Activated naive CD8-positive, alpha-beta T cell treated with anti-CD3 and anti-CD28 coated beads, Interleukin-2, amount 50 U/mL, for 16 hours (primary cell): Measurements from ENCODE around the gene ALX1.
"Not testable (repeated sequence)": the region's sequence is repeated elsewhere in the genome, so short reads cannot be mapped to it uniquely, and the experiment has no call there.

Experiments used
- DNase-seq: peaks from one replicate; pipeline ENCODE4 v3.0.0-alpha.2; 2020; ENCODE audit warnings: low read depth, low spot score

The ALX1 gene

GRCh38 chr12:85301051-85301450 is 21.0 kb downstream of the ALX1 start:
- DNase-seq: no peak

DNA sequence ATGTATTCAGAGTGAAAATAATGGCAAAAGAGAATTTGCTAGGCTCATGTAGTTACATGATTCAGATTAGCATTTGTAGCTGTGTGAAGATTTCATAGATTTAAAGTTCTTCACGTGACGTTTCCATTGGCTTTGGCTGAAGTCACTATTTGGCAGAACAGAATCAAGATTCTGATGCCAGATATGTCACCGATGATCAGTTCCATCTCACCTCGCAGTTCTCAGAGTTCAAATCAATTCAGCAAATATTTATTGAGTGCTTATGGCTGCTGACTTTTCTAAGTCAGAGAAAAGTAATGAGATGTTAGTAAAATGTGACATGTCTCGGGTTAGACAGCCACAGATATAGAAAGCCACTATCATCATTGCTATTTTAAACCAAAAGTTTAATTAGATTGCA is 28.4 kb downstream of the ALX1 start:
- no peak for DNase-seq

DNA sequence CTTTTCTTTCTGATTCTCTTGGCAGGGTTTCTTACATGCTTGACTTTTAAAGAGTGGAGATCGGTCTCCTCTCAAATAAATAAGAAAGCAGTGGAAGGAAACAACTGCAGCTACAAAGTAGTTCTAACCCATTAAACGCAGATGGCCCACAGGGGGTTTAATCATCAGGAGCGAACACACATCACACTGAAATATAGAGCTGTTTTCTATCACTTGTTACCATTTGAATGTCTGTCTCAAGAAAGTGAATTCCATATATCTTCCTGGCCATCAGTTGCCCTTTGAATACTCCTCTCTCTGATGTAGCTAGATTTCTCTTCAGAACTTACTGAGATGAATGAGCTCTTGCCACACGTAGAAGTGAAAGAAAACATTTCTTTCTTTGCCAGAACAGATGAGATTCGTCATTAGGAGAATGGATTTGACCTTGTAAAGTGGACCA is 29.1 kb downstream of the ALX1 start:
- no peak for DNase-seq

GRCh38 chr12:85310025-85310424 is 30.0 kb downstream of the ALX1 start:
- no peak for DNase-seq

DNA sequence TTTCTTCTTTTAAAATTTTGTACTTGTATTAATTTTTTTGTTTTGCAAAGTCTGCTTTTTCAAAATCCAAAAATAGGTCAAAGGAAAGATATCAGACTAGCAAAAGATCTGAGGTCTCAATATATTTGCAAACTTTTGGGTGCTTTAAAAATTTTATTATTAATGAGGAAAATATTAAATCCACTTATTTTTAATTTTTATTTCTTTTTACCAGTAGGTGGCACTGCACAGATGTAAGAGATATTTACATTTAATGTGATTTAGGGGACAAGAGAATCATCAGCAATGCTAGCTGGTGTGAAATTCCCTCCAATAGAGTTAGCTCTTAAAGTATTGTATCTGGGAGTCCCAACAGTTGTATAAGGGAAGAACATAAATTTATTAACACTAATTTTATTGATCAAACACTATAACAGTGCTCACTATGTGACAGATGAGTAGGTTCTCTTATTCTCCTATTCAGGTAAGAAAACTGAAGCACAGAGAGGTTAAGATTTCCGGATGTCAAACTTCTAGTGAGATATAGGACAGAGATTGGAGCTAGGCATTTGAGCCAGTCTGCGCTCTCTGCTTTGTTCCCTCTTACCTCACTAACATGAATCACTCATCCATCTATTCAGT is 30.5 kb downstream of the ALX1 start:
- DNase-seq: no peak

GRCh38 chr12:85317866-85318636 is 38.0 kb downstream of the ALX1 start:
- not testable (repeated sequence) for DNase-seq

- no peak for DNase-seq
These were observed 42.7 kb downstream of the ALX1 start for GRCh38 chr12:85322715-85323114.

GRCh38 chr12:85325442-85325841 is 45.4 kb downstream of the ALX1 start:
- no peak for DNase-seq

GRCh38 chr12:85329913-85330312 is 49.9 kb downstream of the ALX1 start:
- DNase-seq: no peak

DNA sequence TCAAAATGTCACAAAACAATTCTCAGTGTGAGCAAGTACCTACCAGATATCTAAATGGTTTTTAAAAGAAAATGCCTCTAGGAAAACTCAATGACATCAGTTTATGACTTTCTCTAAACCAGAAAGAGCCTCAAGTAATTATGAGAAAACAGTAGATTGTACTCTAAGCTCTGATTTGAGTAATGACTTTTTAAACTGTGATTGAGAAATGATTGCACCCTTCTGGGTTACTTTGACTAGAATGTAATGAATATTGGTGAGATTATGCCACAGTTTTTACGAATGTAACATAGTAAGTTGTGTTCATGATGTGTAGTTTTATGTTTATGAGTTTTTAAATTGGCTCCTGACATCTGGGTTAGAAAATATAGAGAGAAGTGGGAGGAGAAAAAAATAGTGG is 68.8 kb downstream of the ALX1 start:
- DNase-seq: no peak

DNA sequence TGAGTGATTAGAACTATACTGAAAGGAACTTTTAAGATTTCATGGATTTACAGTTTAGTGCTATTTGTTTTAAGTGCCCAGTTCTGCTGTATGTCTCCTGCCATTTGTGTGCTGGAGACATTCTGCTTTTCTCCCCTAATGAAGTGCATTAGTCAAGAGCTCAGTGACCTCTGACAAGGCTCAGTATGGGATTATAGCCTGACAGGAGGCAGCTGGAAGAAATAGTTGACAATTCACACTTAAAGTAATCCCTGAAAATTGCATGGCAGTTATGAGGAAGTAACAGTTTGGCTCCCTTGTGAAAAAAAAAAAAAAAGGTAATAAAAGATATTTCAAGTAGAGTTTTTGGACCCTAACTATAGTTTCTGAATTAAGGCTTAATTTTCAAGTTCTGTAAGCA is 70.3 kb downstream of the ALX1 start:
- no peak for DNase-seq
